ENCODE measurements around the gene CCDC102B. TPM values are rescaled to one million over a fixed set of nuclear protein-coding genes. Genes with fewer than 3 reads are reported as not detected.

CCDC102B gene
- total RNA-seq, 1 donor from 2014 or later, result 6.5 TPM

DNA sequence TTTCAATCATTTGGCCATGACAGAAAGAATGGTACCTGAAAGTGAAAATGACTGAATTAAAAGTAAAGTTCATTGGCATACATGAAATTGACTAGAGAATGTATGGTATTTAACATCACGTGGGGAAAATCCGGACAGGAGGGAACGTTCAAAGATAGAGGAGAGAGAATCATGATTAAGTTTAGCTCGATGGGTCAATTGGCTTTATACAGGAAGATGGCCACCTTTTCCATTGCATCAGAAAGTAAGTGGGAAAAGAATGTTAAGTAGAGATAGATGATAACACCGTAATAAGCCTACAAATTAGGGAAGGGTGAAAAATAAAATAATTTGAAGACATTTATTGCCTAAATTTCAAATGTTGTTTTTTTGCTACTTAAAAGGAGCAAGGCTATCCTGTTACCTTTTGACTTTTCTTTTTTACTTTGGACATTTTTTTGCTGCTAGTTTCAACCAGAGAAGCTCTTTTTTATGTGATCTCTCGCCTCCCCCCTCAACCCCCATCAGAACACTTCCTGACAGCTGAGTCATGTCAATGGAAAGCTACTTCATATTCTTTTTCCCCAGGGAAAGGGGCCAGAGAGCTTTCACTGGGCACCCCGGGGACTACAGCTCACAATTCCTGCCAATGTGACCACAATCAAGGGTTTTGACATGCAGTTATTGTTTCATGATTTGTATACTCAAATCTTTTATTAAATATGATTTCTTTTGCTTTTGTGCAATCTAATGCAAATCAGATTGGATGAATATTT lies 767 bp upstream of the CCDC102B start:
- H3K9me3 Mint-ChIP-seq, result no peaks in the 10 kb centered on the region
- DNase-seq (ENCODE audit: low read depth, low spot score), result no peak
- no peaks in the 10 kb centered on the region for H3K36me3 Mint-ChIP-seq (ENCODE audit: low read depth)
- H3K4me1 Mint-ChIP-seq, result no peaks in the 10 kb centered on the region
- H3K4me3 Mint-ChIP-seq, result no peak overlapping the region
- TF ChIP-seq, protein P1, sequence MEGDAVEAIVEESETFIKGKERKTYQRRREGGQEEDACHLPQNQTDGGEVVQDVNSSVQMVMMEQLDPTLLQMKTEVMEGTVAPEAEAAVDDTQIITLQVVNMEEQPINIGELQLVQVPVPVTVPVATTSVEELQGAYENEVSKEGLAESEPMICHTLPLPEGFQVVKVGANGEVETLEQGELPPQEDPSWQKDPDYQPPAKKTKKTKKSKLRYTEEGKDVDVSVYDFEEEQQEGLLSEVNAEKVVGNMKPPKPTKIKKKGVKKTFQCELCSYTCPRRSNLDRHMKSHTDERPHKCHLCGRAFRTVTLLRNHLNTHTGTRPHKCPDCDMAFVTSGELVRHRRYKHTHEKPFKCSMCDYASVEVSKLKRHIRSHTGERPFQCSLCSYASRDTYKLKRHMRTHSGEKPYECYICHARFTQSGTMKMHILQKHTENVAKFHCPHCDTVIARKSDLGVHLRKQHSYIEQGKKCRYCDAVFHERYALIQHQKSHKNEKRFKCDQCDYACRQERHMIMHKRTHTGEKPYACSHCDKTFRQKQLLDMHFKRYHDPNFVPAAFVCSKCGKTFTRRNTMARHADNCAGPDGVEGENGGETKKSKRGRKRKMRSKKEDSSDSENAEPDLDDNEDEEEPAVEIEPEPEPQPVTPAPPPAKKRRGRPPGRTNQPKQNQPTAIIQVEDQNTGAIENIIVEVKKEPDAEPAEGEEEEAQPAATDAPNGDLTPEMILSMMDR (conservative IDR thresholded peaks at IDR 0.05), result no peak
- no peak overlapping the region for H3K27ac Mint-ChIP-seq (ENCODE audit: unreplicated experiment)
- H3K27me3 Mint-ChIP-seq (ENCODE audit: low read depth), result no peaks in the 10 kb centered on the region

DNA sequence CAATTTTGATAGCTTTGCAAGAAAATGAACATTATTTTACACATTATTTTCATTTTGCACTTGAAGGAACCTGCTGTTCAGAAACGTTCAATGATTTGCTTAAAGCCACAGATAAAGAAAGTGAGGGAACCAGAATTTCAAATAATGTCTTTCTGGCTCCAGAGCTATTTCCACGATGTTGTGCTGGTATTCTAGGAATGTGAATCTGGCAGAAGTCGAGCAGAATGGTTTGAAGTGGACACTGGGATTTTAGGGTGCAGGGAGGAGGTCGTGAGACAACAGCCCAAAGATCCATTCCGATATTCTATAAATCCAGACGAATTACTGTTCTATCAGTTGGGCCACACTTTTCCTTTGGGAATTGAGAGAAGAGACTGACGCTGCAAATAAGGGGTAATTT lies 2.2 kb downstream of the CCDC102B start:
- DNase-seq (ENCODE audit: low read depth, low spot score), result no peak
- no peaks in the 10 kb centered on the region for H3K9me3 Mint-ChIP-seq
- H3K4me3 Mint-ChIP-seq, result no peak overlapping the region
- H3K27me3 Mint-ChIP-seq (ENCODE audit: low read depth), result no peaks in the 10 kb centered on the region
- H3K4me1 Mint-ChIP-seq, result peaks cover 1% of the 10 kb centered on the region
- H3K27ac Mint-ChIP-seq (ENCODE audit: unreplicated experiment), result no peak overlapping the region
- H3K36me3 Mint-ChIP-seq (ENCODE audit: low read depth), result no peaks in the 10 kb centered on the region
- TF ChIP-seq, protein P1 (conservative IDR thresholded peaks at IDR 0.05), result no peak

DNA sequence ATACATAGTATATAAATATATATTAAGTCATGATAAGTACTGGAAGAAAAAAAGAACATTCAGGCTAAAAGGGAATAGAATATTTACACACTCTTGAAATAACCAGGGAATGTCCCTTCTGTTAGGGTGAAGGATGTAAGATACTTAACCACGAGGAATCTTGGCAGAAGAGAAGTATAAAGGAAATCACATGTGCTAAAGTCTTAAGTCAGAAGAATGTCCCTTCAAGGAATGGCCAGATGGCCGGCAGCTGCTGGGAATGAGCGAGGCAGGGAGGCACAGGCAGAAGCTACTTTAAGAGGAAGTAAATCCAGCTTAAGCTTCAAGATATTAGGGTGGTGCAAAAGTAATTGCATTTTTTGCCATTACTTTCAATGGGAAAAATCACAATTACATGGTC lies 5.5 kb downstream of the CCDC102B start:
- no peaks in the 10 kb centered on the region for H3K9me3 Mint-ChIP-seq
- H3K27ac Mint-ChIP-seq (ENCODE audit: unreplicated experiment), result no peak overlapping the region
- DNase-seq (ENCODE audit: low read depth, low spot score), result no peak
- no peaks in the 10 kb centered on the region for H3K27me3 Mint-ChIP-seq (ENCODE audit: low read depth)
- H3K4me1 Mint-ChIP-seq, result peaks cover 7% of the 10 kb centered on the region
- H3K4me3 Mint-ChIP-seq, result no peak overlapping the region
- TF ChIP-seq, protein P1 (conservative IDR thresholded peaks at IDR 0.05), result no peak
- H3K36me3 Mint-ChIP-seq (ENCODE audit: low read depth), result no peaks in the 10 kb centered on the region

DNA sequence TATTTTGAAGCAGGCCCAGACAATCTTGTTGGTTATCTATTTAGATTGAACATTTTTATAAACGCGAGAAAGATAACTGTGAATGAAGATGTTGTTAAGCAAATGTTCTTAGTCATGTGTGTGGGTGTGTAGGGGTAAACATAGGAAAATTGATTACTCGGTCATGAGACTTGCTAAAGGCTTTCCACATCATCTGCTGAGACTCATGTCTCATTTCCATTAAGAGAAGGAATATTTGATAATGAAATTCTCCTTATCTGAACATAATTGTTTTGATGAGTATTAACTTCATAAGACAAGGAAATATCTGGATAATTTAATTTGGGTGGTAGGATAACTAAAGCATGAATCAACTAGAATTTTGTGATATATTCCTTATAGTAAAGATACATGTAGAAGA lies 19.7 kb downstream of the CCDC102B start:
- Mint-ChIP-seq H3K4me3 (no peak overlapping the region), H3K9me3 (no peaks in the 10 kb centered on the region), H3K27ac (ENCODE audit: unreplicated experiment) (no peak overlapping the region), H3K4me1 (no peaks in the 10 kb centered on the region), H3K36me3 (ENCODE audit: low read depth) (no peaks in the 10 kb centered on the region), H3K27me3 (ENCODE audit: low read depth) (no peaks in the 10 kb centered on the region)
- no peak for DNase-seq (ENCODE audit: low read depth, low spot score)
- TF ChIP-seq, protein P1 (conservative IDR thresholded peaks at IDR 0.05), result no peak

DNA sequence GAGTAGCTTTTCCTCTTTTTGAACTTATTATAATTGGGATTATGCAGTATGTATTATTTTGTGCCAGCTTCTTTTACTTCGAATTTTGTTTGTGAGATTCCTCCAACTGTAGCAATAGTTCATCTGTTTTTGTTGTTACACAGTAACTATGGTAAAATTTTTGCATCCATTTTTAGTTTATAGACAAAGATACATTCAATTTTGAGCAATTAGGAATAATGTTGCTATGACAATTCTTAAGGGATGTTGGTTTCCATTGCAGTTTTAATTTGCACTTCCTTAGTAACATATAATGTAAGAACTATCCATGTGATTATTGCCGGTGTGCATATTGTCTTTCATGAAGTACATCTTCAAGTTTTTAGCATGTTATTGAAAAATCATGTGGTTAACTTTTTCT lies 20.7 kb downstream of the CCDC102B start:
- no peak overlapping the region for H3K4me3 Mint-ChIP-seq
- no peak for DNase-seq (ENCODE audit: low read depth, low spot score)
- TF ChIP-seq, protein P1 (conservative IDR thresholded peaks at IDR 0.05), result no peak
- H3K9me3 Mint-ChIP-seq, result no peaks in the 10 kb centered on the region
- H3K27me3 Mint-ChIP-seq (ENCODE audit: low read depth), result no peaks in the 10 kb centered on the region
- no peaks in the 10 kb centered on the region for H3K4me1 Mint-ChIP-seq
- no peak overlapping the region for H3K27ac Mint-ChIP-seq (ENCODE audit: unreplicated experiment)
- H3K36me3 Mint-ChIP-seq (ENCODE audit: low read depth), result no peaks in the 10 kb centered on the region

Data from neural crest cell (in vitro differentiated cells).